HG03354 (cell line): ENCODE data around the gene DDR2.
"Not testable (repeated sequence)": the region's sequence is repeated elsewhere in the genome, so short reads cannot be mapped to it uniquely, and the experiment has no call there.

Source experiments
- ATAC-seq: cut with Tn5 transposase; IDR thresholded peaks from one replicate; pipeline ENCODE4 v1.9.1; 2021; ENCODE audit warnings: mild to moderate bottlenecking; ENCODE audit not compliant: unreplicated experiment, poor library complexity, severe bottlenecking

The DDR2 gene

DNA sequence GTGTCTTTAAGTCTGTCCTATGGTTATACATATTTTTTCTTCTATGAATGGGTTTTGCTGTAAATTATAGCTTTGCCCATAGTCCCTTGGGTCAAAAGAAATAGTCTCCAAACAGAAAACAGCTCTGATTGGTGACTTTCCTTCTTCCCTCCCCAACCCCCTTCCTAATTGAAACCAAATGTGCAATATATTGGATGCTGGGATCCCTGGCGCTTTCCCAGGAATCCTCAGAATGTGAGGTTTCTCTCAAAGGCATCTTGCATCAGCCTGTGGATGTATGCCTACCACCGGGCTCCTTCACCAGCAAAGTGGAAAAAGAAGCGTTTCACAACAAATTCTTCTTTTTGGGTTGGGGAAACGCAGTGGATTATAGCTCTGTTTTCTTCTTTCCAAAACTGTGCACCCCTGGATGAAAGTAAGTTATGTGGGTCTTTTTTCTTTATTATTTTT is at the start of gene DDR2:
TSS of gene DDR2 (plus strand) at position 248 of the 450 bp plus-strand sequence. CDS start 86,600 bp downstream, outside the sequence.
- ATAC-seq, result no peak

DNA sequence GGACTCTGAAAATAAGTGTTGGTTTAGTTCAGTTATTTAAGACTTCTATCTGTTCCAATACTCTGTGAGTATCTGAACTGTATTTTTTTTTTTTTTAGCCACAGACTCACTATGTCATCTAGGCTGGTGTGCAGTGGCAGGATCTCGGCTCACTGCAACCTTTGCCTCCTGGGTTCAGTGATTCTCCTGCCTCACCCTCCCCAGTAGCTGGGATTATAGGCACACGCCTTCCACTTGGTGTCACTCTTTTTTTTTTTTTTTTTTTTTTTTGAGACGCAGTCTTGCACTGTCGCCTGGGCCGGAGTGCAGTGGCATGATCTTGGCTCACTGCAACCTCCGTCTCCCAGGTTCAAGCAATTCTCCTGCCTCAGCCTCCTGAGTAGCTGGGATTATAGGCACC is 49.4 kb upstream of the DDR2 start:
- not testable (repeated sequence) for ATAC-seq

DNA sequence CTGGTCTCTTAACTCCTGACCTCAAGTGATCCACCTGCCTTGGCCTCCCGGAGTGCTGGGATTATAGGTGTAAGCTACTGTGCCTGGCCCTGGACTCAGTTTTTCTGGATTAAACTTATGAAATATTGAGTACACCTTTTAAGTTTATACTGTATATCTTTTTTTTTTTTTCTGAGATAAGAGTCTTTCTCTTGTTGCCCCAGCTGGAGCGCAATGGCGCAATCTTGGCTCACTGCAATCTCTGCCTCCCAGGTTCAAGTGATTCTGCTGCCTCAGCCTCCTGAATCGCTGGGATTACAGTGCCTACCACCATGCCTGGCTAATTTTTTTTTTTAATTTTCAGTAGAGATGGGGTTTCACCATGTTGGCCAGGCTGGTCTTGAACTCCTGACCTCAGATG is 47.2 kb upstream of the DDR2 start:
- not testable (repeated sequence) for ATAC-seq

DNA sequence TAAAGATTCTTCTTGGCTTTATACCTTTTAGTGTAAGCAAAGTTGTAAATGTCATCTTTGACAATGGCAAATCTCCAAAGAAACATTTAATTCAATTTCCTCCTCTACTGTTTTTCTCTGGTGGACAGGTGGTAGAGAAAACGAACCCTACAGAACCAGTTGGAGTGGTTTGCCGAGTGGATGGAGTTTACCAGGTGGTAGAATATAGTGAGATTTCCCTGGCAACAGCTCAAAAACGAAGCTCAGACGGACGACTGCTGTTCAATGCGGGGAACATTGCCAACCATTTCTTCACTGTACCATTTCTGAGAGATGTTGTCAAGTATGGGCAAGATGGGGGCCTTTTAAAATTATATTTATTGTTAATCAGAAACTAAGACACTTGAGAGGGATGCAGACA is 44.9 kb upstream of the DDR2 start:
- ATAC-seq, result no peak

DNA sequence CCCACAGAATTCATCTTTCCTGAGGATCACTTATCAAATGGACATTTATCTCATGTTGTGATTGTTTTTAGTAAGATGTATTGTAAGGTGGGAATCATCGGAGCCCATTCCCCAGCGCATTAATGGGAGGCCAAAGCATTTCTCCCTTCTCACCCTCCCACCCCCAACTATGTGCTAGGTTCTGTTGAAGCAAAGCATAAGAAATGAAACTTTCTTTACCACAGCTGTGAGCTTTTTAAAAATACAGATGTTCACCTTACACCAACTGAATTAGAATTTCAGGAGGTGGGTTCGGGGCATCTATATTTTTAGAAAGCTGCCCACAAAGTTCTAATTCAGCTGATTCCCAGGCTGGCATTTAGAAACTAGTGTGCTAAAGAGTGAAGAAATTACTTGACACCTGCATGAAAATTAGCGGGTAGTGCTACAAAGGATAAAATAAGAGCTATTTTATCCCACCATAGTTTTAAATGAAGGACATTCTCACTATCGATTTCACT is 44.5 kb upstream of the DDR2 start:
- no peak for ATAC-seq

DNA sequence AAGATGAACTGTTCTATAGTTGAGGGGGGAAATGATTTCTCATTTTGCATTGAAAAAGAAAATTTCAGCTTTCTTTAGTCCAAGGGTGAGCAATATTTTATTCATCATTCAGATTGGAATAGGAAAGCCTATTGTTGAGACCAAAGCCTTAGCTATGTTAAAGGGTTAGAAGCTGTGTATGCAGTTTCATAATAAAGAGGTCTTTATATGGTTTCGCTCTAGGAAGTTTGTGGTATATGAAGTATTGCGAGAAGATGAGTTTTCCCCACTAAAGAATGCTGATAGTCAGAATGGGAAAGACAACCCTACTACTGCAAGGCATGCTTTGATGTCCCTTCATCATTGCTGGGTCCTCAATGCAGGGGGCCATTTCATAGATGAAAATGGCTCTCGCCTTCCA is 42.2 kb upstream of the DDR2 start:
- no peak for ATAC-seq

DNA sequence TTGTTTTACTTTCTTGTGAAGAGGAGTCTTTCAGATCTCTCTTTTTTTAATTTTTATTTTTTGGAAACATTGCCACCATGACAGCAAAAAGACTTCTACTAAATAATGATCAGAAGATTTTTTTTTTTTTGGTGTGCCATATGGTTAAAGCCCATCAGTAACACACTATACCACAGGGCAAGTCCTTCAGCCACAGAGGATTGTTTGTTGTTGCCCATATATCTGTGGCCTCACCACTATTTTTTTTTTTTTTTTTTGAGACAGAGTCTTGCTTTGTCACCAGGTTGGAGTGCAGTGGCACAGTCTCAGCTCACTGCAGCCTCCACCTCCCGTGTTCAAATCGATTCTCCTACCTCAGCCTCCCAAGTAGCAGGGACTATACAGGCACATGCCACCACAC is 41.6 kb upstream of the DDR2 start:
- ATAC-seq, result no peak

DNA sequence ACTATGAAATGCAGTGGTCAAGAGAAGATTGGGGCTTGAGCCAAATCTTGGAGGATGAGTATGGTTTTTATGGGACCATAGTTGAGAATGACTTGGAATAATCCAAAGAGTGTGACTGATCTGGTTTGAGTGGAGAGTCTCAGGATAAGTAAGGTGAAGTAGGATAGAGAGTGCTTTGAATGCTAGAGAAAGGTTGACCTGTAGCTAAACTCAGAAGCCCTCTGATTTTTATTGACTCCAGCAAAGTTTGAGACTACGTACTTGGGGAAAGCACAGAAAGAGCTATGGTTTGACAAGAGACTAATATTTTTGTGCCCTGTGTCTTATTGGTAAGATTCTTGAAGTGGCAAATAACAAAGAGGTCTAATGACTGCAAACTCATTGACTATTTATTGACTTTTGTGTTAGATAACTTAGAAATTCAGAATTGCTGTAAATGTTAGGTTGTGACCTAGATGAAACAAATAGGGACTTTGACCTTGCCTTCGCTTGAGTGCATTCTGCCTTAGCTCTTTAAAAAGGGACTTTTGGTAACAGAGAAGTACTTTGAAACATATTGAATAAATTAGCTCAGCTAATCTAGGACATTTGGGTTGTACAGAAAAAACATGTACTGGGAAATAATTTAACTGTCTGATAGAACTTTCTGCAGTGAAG is 35.6 kb upstream of the DDR2 start:
- no peak for ATAC-seq

DNA sequence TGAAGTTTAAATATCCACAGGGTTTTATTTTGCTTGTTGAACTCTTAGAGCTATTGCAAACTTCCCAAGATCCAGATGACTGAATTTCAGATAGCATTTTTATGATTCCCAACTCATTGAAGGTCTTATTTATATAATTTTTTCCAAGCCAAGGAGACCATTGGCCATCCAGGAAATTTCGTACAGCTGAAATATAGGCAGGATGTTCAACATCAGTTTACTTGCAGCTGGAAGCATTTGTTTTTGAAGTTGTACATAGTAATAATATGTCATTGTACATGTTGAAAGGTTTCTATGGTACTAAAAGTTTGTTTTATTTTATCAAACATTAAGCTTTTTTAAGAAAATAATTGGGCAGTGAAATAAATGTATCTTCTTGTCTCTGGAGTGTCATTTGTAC is 32.8 kb upstream of the DDR2 start:
- no peak for ATAC-seq

DNA sequence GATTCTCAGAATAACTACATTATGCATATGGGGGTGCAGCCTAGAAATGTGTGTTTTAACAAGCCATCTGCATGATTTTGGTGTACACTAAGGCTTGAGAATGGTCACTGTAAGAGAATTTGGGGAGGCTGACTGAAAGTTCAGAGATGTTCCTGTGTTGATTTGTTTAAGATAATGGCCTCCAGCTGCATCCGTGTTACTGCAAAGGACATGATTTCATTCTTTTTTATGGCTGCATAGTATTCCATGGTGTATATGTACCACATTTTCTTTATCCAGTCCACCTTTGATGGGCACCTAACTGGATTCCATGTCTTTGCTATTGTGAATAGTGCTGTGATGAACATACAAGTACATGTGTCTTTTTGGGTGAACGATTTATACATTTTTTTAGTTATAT is 29.1 kb upstream of the DDR2 start:
- ATAC-seq, result not testable (repeated sequence)

DNA sequence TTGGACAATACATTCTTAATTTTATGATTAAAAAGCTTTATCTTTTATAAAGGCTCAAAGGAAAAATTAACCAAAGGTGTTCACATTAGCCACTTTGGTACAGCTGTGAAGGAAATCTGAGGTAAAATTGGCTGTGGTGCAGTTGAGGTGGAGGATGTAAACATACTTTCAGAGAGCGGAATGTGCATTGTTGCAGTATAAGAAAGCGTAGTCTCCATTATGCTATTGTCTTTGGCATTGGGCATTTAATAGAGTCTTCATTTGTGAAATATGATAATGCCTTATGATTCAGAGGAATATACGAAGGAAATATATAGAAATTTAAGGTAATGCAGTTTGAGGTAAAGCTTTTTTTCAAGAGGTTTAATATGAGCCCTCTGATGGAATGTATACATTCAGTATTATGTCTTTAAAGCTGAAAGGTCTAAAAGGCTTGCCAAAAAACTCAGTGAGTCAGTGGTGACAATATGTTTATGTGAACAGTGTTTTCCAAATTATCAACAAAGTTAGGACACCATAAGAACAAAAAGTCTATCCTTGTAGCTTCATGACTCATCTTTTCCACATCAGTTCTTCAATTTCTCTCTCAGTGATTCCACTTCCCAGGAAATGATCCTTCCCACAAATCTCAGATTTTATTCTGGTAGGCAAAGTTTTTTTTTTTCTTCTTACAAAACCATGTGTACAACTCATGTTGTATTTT is 26.9 kb upstream of the DDR2 start:
- ATAC-seq, result no peak

DNA sequence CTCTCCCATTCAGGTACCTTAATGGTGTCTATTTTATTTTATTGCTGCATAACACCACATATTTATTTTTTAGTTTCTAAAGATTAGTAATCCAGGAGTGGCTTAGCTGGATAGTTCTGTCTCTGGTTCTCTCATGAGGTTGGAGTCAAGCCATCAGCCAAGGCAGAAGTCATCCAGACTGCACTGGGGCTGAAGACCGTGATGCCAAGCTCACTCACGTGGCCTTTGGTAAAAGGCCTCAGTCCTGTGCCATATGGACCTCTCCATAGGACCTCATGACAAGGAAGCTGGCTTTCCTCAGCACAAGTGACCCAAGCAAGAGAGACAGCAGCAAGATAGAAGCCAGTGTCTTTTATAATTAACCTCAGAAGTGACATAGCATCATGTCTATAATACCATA is 23.0 kb upstream of the DDR2 start:
- ATAC-seq, result no peak

DNA sequence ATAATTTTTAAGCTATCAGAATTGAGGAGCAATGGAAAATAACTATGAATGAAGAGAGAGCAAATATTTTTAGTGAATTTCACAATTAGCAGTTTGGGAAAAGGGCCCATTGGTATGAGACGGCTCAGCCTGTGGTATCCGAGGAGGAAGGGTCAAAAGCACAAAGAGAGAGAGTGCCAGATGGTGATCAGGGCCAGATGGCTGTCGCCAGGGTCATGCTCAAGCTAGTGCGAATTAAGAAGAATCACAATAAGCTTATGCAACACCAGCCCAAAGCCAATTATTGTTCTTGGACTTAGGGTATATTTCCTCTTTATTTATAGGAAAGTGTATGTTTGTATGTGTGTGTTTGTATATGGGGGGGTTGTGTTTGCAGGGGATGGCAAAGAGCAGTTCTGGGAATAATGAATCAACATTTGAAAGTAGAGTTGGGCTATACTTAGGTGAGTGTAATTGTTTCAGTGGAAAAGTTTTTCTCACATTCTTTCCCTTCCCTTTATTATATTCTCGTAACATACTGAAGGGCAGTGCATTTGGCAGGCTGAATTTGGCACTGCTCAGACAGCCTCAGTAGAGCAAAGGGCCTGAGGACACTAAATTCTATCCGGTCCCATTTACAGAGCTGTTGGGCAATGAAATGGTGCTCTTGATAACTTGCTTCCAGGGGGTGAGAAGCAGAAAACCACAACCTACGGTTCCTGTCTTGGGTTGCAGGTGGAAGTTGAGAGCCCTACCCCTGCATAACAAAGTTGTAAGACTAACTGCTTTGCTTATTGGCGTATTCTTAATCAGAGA is 19.5 kb upstream of the DDR2 start:
- ATAC-seq, result no peak

DNA sequence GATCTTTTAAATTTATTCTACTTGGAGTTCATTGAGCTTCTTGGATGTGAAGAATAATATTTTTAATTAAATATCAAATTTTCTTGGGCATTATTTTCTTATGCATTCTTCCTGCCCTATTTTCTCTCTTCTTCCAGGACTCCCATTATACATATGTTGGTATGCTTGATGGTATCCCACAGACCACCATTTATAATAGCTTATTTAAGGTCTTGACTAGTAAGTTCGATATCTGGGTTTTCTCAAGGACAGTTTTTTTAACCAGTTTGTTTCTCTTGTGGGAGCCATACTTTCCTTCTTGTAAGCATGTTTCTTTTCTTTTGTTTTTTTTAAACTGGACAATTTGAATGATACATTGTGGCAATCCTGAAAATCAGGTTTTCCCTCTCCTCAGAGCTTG is 15.4 kb upstream of the DDR2 start:
- no peak for ATAC-seq

DNA sequence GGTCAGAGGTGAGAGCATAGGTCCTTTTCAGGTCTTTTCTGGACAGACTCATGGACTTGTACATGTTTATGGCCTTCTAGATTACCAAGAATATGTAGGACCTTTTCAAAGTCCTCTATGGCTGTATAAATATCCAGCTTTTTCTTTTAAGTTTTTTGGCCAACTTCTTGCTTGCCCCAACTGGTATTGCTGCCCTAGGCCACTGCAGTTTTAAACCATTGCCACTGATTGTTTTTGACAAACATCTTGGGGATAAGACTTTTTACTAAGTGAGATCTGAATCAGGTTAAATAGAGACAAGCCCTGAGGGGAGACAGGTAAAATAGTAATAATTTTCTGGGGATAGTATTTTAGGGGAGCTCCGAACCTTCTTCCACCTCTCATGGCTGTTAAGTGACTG is 14.8 kb upstream of the DDR2 start:
- ATAC-seq, result no peak

DNA sequence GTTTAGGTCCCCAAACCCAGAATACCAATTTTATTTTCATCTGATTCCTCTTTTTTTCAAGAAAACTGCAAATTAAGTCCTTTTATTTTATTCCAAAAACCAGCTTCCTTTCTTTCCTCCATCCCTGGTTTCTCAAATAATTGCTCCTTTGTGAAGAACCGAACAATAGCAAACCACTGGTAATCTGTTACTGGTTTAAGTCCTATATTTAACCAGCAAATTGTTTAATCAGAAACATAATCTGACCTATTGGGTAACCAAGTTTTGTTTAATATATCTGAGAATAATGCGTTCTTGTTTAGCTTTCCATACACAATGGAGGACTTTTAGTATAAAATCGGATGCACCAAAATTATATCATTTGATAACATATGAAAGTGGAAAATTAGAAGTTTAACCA is 13.2 kb upstream of the DDR2 start:
- ATAC-seq, result no peak

DNA sequence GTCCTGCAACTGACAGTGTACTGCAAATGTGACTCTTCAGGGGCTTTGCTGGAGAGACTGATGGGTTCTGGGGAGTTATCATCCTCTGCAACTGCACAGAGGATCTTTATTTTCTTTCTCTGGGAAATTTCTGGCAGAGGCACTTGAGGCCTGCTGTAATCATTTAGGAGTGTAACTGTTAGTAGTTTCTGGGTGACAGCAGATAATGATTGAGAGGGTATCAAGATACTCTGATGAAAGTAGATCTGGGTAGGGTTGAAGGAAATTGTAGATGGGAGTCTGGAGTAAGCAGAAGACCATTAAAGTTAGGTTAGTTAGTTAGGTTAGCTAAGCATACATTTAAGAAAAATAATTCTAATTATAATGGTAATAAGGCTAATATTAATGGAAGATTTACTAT is 11.0 kb upstream of the DDR2 start:
- ATAC-seq, result no peak

DNA sequence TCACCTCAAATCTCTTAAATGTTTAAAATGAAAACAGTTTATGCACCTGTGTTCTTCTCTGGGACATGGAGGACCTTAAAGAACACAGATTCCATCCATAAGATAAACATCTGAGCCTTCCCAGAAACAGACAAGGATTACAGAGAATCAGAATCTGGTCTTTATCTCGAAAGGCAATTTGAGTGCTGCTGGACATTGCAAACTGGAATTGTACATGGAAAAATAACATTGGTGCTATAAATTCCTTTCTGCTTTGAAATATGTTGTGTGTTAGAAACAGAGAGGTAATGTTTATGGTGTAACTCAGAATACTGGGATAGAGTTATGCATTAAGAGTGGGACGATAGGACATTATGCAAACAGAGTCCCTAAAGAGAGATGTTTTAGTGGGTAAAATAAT is 6.6 kb upstream of the DDR2 start:
- ATAC-seq, result no peak

DNA sequence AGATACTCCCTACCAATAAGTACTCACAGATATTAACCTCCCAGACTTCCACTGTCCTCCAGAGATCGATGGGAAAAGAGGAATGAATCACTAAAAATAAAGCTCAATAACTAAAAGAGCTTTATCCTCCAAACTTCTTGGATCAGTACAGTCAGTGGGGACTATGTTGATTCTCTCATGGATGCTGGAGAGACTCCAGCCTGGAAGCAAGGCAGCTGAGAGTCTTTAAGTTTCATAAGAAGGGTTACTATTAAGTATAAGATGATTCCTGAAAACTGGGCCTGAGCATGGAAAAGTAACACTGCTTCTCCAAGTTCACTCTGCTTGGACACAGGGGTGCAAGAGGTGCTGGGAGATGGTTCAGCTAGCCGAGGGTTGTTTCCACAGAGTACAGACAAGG is 6.2 kb upstream of the DDR2 start:
- no peak for ATAC-seq

DNA sequence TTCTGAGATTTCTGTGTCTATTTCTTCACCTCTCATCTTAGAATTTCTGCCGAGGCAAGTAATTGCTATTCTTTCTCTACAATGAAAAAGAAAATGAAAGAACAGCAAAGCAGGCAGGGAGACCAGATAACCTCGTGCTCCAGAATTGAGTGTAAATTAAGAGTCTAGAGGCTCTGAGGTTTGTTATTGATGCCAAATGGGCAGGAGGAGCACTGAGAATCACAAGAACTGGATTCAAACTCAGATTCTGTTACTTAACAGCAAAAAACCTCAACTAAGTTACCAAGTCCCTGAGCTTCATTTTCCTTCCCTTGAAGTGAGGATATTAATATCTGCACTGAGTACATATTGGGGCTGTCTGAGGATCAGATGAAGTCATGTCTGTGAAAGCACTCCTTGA is 5.5 kb upstream of the DDR2 start:
- no peak for ATAC-seq
